Keratinocyte (primary cell): ENCODE results near the gene MAP3K8. TPM values are rescaled to one million over a fixed set of nuclear protein-coding genes. Genes with fewer than 3 reads are reported as not detected.

ENCODE experiments used
- DNase-seq: peaks from one replicate; pipeline ENCODE4 v3.0.0-alpha.2; 2011; ENCODE audit warnings: low read depth, missing footprints, low spot score
- FAIRE-seq: peaks from 2 replicates; lab custom pipeline; 2011; peaks lifted over from hg19 to GRCh38; lab: Jason Lieb, UNC
- H2AFZ ChIP-seq: 2 replicates; pipeline ENCODE4 v1.6.0; 2012; ENCODE audit warnings: low read length, control low read depth, inconsistent platforms; ENCODE audit not compliant: control insufficient read depth
- H3K27ac ChIP-seq: 2 replicates; pipeline ENCODE4 v1.5.1; 2011; ENCODE audit warnings: low read length; ENCODE audit not compliant: control insufficient read depth, insufficient read depth
- H3K27me3 ChIP-seq: 3 replicates; pipeline ENCODE4 v1.6.0; 2011; ENCODE audit warnings: low read length; ENCODE audit not compliant: control insufficient read depth, insufficient read depth; ENCODE audit errors: extremely low read depth
- H3K36me3 ChIP-seq, 2 experiments: 2 replicates in 1 of 2; 3 replicates in 1 of 2; pipeline ENCODE4 v1.5.1; 2011; ENCODE audit warnings: low read length in 2 of 2, mild to moderate bottlenecking in 1 of 2; ENCODE audit not compliant: control insufficient read depth in 2 of 2, insufficient read depth in 2 of 2; ENCODE audit errors: extremely low read depth in 1 of 2
- H3K4me1 ChIP-seq: 3 replicates; pipeline ENCODE4 v1.5.1; 2011; ENCODE audit warnings: low read length; ENCODE audit not compliant: control insufficient read depth, insufficient read depth; ENCODE audit errors: extremely low read depth
- H3K4me2 ChIP-seq: 3 replicates; pipeline ENCODE4 v1.6.0; 2011; ENCODE audit warnings: low read depth, low read length; ENCODE audit not compliant: control insufficient read depth, insufficient read depth; ENCODE audit errors: extremely low read depth
- H3K4me3 ChIP-seq, 3 experiments: fragments of 200-600 bp in 1 of 3; sonication (generic) in 1 of 3; 2 replicates in 2 of 3; 3 replicates in 1 of 3; pipeline ENCODE4 v1.5.1; 2011 to 2016; ENCODE audit warnings: low read length in 3 of 3, mild to moderate bottlenecking in 3 of 3, control low read depth in 2 of 3, inconsistent platforms in 1 of 3, low read depth in 1 of 3, mixed read lengths in 1 of 3, mixed run types in 1 of 3, moderate library complexity in 1 of 3; ENCODE audit not compliant: control insufficient read depth in 2 of 3, insufficient read depth in 2 of 3; ENCODE audit errors: extremely low read depth in 1 of 3
- H3K79me2 ChIP-seq: 2 replicates; pipeline ENCODE4 v1.6.0; 2012; ENCODE audit warnings: low read length; ENCODE audit not compliant: control insufficient read depth, insufficient read depth
- H3K9ac ChIP-seq: 3 replicates; pipeline ENCODE4 v1.6.0; 2011; ENCODE audit warnings: low read length; ENCODE audit not compliant: control insufficient read depth, insufficient read depth; ENCODE audit errors: extremely low read depth
- H3K9me1 ChIP-seq: 3 replicates; pipeline ENCODE4 v1.6.0; 2011; ENCODE audit warnings: low read length; ENCODE audit not compliant: control insufficient read depth, insufficient read depth; ENCODE audit errors: extremely low read depth
- H3K9me3 ChIP-seq: 2 replicates; pipeline ENCODE4 v1.5.1; 2012; ENCODE audit warnings: low read depth, low read length; ENCODE audit not compliant: control insufficient read depth
- H4K20me1 ChIP-seq: 3 replicates; pipeline ENCODE4 v1.6.0; 2011; ENCODE audit warnings: low read length; ENCODE audit not compliant: control insufficient read depth, insufficient read depth; ENCODE audit errors: extremely low read depth
- EZH2 ChIP-seq: IDR thresholded peaks from one replicate; pipeline ENCODE4 v1.6.1; 2012; ENCODE audit warnings: inconsistent platforms, mild to moderate bottlenecking, low read length, moderate library complexity
- dilution Hi-C: fragments of 300-500 bp; cut with MboI; formaldehyde crosslinking; loops from one replicate; pipeline ENCODE4 v1.7.0; 2020; ENCODE audit warnings: low sequenced_read_pairs; ENCODE audit not compliant: extremely low pct_ligation_motif_present
- polyA plus RNA-seq, 5 experiments: library from polyadenylated mRNA; depleted of rRNA in 3 of 5; stranded (reverse) in 3 of 5; stranded (forward) in 1 of 5; unstranded in 1 of 5; fragments of >200 nt; gene quantifications; 1 replicate in 1 of 5; 2 replicates in 3 of 5; 3 replicates in 1 of 5; pipeline versions ENCODE4 v1.2.1 to v1.2.3, GENCODE V29; 2011 to 2012; ENCODE audit warnings: missing spikeins in 2 of 5, low read depth in 1 of 5, low replicate concordance in 1 of 5
- TF ChIP-seq, protein P1 (sequence below), 3 experiments: IDR thresholded peaks in 1 of 3; conservative IDR thresholded peaks in 1 of 3; optimal IDR thresholded peaks in 1 of 3; 2 replicates in 2 of 3; 3 replicates in 1 of 3; pipeline versions ENCODE3 to v1.5.1; 2011; ENCODE audit warnings: low read length in 3 of 3, mild to moderate bottlenecking in 3 of 3, moderate library complexity in 2 of 3, control low read depth in 1 of 3, inconsistent platforms in 1 of 3; ENCODE audit not compliant: insufficient read depth in 2 of 3; ENCODE audit errors: extremely low read depth in 1 of 3

The MAP3K8 gene
- polyA plus RNA-seq, 1 donor (not counting 4 experiments of a cell fraction or from before 2014, with no cell fraction given): 4.9 TPM

DNA sequence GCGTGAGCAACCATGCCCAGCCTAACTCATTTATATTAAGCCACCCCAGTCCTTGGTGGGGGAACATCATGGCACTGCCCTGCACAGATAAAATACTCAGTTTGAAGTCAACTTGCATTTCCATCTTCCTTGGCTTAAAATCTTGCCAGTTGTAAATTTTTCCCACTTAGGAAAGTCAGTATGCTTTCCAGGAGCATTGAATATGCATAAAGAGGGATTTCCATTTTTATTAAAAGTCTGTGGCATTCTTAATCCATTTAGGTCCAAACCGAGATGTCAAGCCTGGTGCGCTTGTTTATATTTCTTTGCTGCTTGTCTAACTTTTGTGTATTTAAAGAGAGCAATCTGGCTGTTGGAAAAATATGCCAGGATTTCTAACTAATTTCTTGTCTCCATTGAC lies 26.1 kb downstream of the MAP3K8 start:
- H3K27ac ChIP-seq: no peak overlapping the region
- peaks cover 10% of the 10 kb centered on the region for H3K4me1 ChIP-seq
- no peaks in the 10 kb centered on the region for H3K79me2 ChIP-seq
- no peaks in the 10 kb centered on the region for H3K27me3 ChIP-seq
- TF ChIP-seq, protein P1, sequence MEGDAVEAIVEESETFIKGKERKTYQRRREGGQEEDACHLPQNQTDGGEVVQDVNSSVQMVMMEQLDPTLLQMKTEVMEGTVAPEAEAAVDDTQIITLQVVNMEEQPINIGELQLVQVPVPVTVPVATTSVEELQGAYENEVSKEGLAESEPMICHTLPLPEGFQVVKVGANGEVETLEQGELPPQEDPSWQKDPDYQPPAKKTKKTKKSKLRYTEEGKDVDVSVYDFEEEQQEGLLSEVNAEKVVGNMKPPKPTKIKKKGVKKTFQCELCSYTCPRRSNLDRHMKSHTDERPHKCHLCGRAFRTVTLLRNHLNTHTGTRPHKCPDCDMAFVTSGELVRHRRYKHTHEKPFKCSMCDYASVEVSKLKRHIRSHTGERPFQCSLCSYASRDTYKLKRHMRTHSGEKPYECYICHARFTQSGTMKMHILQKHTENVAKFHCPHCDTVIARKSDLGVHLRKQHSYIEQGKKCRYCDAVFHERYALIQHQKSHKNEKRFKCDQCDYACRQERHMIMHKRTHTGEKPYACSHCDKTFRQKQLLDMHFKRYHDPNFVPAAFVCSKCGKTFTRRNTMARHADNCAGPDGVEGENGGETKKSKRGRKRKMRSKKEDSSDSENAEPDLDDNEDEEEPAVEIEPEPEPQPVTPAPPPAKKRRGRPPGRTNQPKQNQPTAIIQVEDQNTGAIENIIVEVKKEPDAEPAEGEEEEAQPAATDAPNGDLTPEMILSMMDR (optimal IDR thresholded peaks at IDR 0.05 in 1 of 3, IDR thresholded peaks at IDR 0.05 in 1 of 3, conservative IDR thresholded peaks at IDR 0.05 in 1 of 3; ENCODE audit: extremely low read depth in 1 of 3, insufficient read depth in 2 of 3, low read length in 3 of 3): no peak
- no peak for TF ChIP-seq EZH2
- dilution Hi-C loops: no loop called here
- H3K4me2 ChIP-seq: no peak overlapping the region
- no peak overlapping the region for H3K9ac ChIP-seq
- no peaks in the 10 kb centered on the region for H3K9me3 ChIP-seq
- FAIRE-seq (no peak), DNase-seq (no peak)
- H3K9me1 ChIP-seq: no peaks in the 10 kb centered on the region
- peaks cover 2 to 6% of the 10 kb centered on the region in 2 experiments for H3K36me3 ChIP-seq
- H3K4me3 ChIP-seq: no peak overlapping the region
- no peak overlapping the region for H2AFZ ChIP-seq
- no peaks in the 10 kb centered on the region for H4K20me1 ChIP-seq

DNA sequence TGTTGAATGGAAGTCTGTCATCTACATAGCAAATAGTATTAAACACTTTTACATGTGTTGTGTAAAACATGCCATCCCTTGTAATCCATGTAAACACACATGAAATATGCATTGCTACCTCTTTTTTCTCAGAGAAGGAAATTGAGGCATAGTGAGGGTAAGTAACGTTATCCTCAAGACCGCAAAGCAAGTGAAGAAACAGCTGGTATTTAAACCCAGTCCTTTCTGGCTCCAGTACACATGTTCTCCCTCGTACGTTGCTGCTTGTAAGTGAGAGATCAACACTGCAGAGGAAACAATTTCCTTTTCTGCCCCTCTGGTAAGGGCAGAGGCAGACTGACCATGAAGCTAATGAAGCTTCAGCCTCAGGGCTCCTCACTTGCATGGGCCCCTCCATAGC lies 28.5 kb downstream of the MAP3K8 start:
- no peak for TF ChIP-seq EZH2
- TF ChIP-seq, protein P1 (optimal IDR thresholded peaks at IDR 0.05 in 1 of 3, IDR thresholded peaks at IDR 0.05 in 1 of 3, conservative IDR thresholded peaks at IDR 0.05 in 1 of 3; ENCODE audit: extremely low read depth in 1 of 3, insufficient read depth in 2 of 3, low read length in 3 of 3): no peak
- H4K20me1 ChIP-seq: no peaks in the 10 kb centered on the region
- no peaks in the 10 kb centered on the region for H3K9me3 ChIP-seq
- no peak overlapping the region for H3K4me3 ChIP-seq
- H3K27ac ChIP-seq: no peak overlapping the region
- H3K27me3 ChIP-seq: no peaks in the 10 kb centered on the region
- H3K79me2 ChIP-seq: no peaks in the 10 kb centered on the region
- H3K4me1 ChIP-seq: peaks cover 10% of the 10 kb centered on the region
- no peak overlapping the region for H2AFZ ChIP-seq
- H3K9me1 ChIP-seq: no peaks in the 10 kb centered on the region
- no peak overlapping the region for H3K4me2 ChIP-seq
- FAIRE-seq: no peak
- H3K9ac ChIP-seq: no peak overlapping the region
- no peak for DNase-seq
- H3K36me3 ChIP-seq: peaks cover 2 to 6% of the 10 kb centered on the region in 2 experiments
- dilution Hi-C loops: no loop called here
